Endothelial cell (in vitro differentiated cells): ENCODE data around the gene ZACN. TPM values are rescaled to one million over a fixed set of nuclear protein-coding genes. Genes with fewer than 3 reads are reported as not detected.
"Not testable (repeated sequence)": the region's sequence is repeated elsewhere in the genome, so short reads cannot be mapped to it uniquely, and the experiment has no call there.

Experiments used
- DNase-seq: peaks from one replicate; pipeline ENCODE4 v3.0.0; 2021; ENCODE audit warnings: low spot score
- H3K27ac Mint-ChIP-seq: one replicate; pipeline ENCODE4 v1.8.0; 2021; ENCODE audit warnings: mixed read lengths, inconsistent platforms; ENCODE audit not compliant: unreplicated experiment
- H3K27me3 Mint-ChIP-seq: one replicate; pipeline ENCODE4 v1.8.0; 2021; ENCODE audit warnings: mild to moderate bottlenecking, moderate library complexity, mixed read lengths, inconsistent platforms; ENCODE audit not compliant: unreplicated experiment
- H3K36me3 Mint-ChIP-seq: one replicate; pipeline ENCODE4 v1.8.0; 2021; ENCODE audit warnings: mild to moderate bottlenecking, low read depth, mixed read lengths, inconsistent platforms; ENCODE audit not compliant: unreplicated experiment
- H3K4me1 Mint-ChIP-seq: one replicate; pipeline ENCODE4 v1.8.0; 2021; ENCODE audit warnings: mild to moderate bottlenecking, mixed read lengths, inconsistent platforms; ENCODE audit not compliant: unreplicated experiment
- H3K4me3 Mint-ChIP-seq: one replicate; pipeline ENCODE4 v1.8.0; 2021; ENCODE audit warnings: mild to moderate bottlenecking, mixed read lengths, inconsistent platforms; ENCODE audit not compliant: unreplicated experiment
- H3K9me3 Mint-ChIP-seq: one replicate; pipeline ENCODE4 v1.8.0; 2021; ENCODE audit warnings: mixed read lengths, inconsistent platforms; ENCODE audit not compliant: unreplicated experiment
- CTCF ChIP-seq: fragments of 200-600 bp; sonication (generic); IDR thresholded peaks from one replicate; pipeline ENCODE4 v1.5.0; 2021; ENCODE audit warnings: antibody characterized with exemption; ENCODE audit not compliant: unreplicated experiment
- total RNA-seq: library from RNA; stranded (reverse); fragmentation: NEBNext Ultra II Directional; extraction: Animal tissue kit (Norgen Biotek cat#: 25700); gene quantifications from one replicate; pipeline ENCODE4 v1.2.1, GENCODE V29; 2021; ENCODE audit not compliant: unreplicated experiment

The ZACN gene
- total RNA-seq, 1 donor from 2014 or later, result not detected

- H3K4me3 Mint-ChIP-seq, result no peak overlapping the region
- no peak for DNase-seq
- H3K9me3 Mint-ChIP-seq, result no peaks in the 10 kb centered on the region
- H3K27me3 Mint-ChIP-seq, result peaks cover 42% of the 10 kb centered on the region
- peaks cover 24% of the 10 kb centered on the region for H3K4me1 Mint-ChIP-seq
- no peak overlapping the region for H3K27ac Mint-ChIP-seq
- TF ChIP-seq CTCF, result no peak
- H3K36me3 Mint-ChIP-seq, result peaks cover 3% of the 10 kb centered on the region
Observed at GRCh38 chr17:76076146-76076764, 2.7 kb upstream of the ZACN start.

GRCh38 chr17:76076765-76077583 is 2.0 kb upstream of the ZACN start:
- no peak for DNase-seq
- peaks cover 3% of the 10 kb centered on the region for H3K36me3 Mint-ChIP-seq
- H3K9me3 Mint-ChIP-seq, result no peaks in the 10 kb centered on the region
- peaks cover 17% of the 10 kb centered on the region for H3K4me1 Mint-ChIP-seq
- no peak for TF ChIP-seq CTCF
- peak overlapping the region; percentile 62 for H3K4me3 Mint-ChIP-seq
- peaks cover 44% of the 10 kb centered on the region for H3K27me3 Mint-ChIP-seq
- H3K27ac Mint-ChIP-seq, result peak overlapping the region; percentile 18

GRCh38 chr17:76077584-76078110 is 1.3 kb upstream of the ZACN start:
- H3K27me3 Mint-ChIP-seq, result peaks cover 48% of the 10 kb centered on the region
- TF ChIP-seq CTCF, result no peak
- H3K36me3 Mint-ChIP-seq, result peaks cover 3% of the 10 kb centered on the region
- peaks cover 17% of the 10 kb centered on the region for H3K4me1 Mint-ChIP-seq
- H3K4me3 Mint-ChIP-seq, result no peak overlapping the region
- no peaks in the 10 kb centered on the region for H3K9me3 Mint-ChIP-seq
- H3K27ac Mint-ChIP-seq, result peak overlapping the region; percentile 18
- DNase-seq, result no peak

- H3K9me3 Mint-ChIP-seq, DNase-seq, H3K36me3 Mint-ChIP-seq, H3K4me3 Mint-ChIP-seq, H3K27ac Mint-ChIP-seq: not testable (repeated sequence)
- peaks cover 17% of the 10 kb centered on the region for H3K4me1 Mint-ChIP-seq
- H3K27me3 Mint-ChIP-seq, result peaks cover 48% of the 10 kb centered on the region
Observed at GRCh38 chr17:76078370-76078769, 612 bp upstream of the ZACN start.

GRCh38 chr17:76079535-76079955 is 563 bp downstream of the ZACN start:
- Mint-ChIP-seq H3K36me3 (peaks cover 10% of the 10 kb centered on the region), H3K4me3 (no peak overlapping the region), H3K9me3 (no peaks in the 10 kb centered on the region), H3K27ac (no peak overlapping the region), H3K27me3 (peaks cover 47% of the 10 kb centered on the region), H3K4me1 (peaks cover 17% of the 10 kb centered on the region)
- DNase-seq, result no peak
- TF ChIP-seq CTCF, result no peak
